Measurements from ENCODE around the gene ESPN.

The ESPN gene

GRCh38 chr1:6500544-6501278 lies 76.1 kb downstream of the ESPN start:
- DNase-seq = no peak

- no peak for DNase-seq
These were observed 76.8 kb downstream of the ESPN start for GRCh38 chr1:6501279-6501813.

GRCh38 chr1:6502000-6502891 lies 77.7 kb downstream of the ESPN start:
- no peak for DNase-seq

- DNase-seq = no peak
These were observed 79.5 kb downstream of the ESPN start for GRCh38 chr1:6503884-6504602.

- no peak for DNase-seq
These were observed 80.3 kb downstream of the ESPN start for GRCh38 chr1:6504887-6505286.

GRCh38 chr1:6505367-6506209 lies 81.0 kb downstream of the ESPN start:
- no peak for DNase-seq

- DNase-seq = no peak
These were observed 81.8 kb downstream of the ESPN start for GRCh38 chr1:6506210-6507036.

- no peak for DNase-seq
These were observed 82.5 kb downstream of the ESPN start for GRCh38 chr1:6507037-6507428.

GRCh38 chr1:6507461-6507911 lies 82.9 kb downstream of the ESPN start:
- DNase-seq = no peak

GRCh38 chr1:6508154-6508815 lies 83.7 kb downstream of the ESPN start:
- no peak for DNase-seq

GRCh38 chr1:6508816-6509189 lies 84.2 kb downstream of the ESPN start:
- no peak for DNase-seq

GRCh38 chr1:6509220-6509918 lies 84.8 kb downstream of the ESPN start:
- DNase-seq = no peak

- no peak for DNase-seq
These were observed 85.3 kb downstream of the ESPN start for GRCh38 chr1:6509919-6510291.

- no peak for DNase-seq
These were observed 85.9 kb downstream of the ESPN start for GRCh38 chr1:6510493-6510892.
